ENCODE results near the gene KLHL30. TPM values are rescaled to one million over a fixed set of nuclear protein-coding genes. Genes with fewer than 3 reads are reported as not detected.

KLHL30 gene
- total and polyA plus RNA-seq, 12 donors = 0.10 to 4.3 (median 0.16) TPM; not detected in 4

- no peaks in the 10 kb centered on the region for H3K36me3 ChIP-seq (replicated peaks in 1 of 2)
- H3K4me3 ChIP-seq = no peak overlapping the region
- DNase-seq = peak in 1 of 7 donors; percentile 5
- H3K9me3 ChIP-seq (replicated peaks in 1 of 3) = no peaks in the 10 kb centered on the region
- 85 to 98% (median 90%) methylated on average over 9 to 21 of the region's 21 CpGs for WGBS, 4 donors
- no peak overlapping the region for H3K27ac ChIP-seq
- peaks cover 16% of the 10 kb centered on the region for H3K27me3 ChIP-seq
- TF ChIP-seq POLR2A (IDR thresholded peaks at IDR 0.05) (no peak), CTCF (IDR thresholded peaks at IDR 0.05) (no peak)
- H3K4me1 ChIP-seq (replicated peaks in 1 of 2) = peaks cover 0 to 4% of the 10 kb centered on the region in 2 donors
- intact Hi-C loops (cut with DNase I) = no loop called here
Observed at GRCh38 chr2:238161291-238162051, 23.0 kb downstream of the KLHL30 start.

GRCh38 chr2:238162251-238162845 lies 23.9 kb downstream of the KLHL30 start:
- Histone ChIP-seq H3K4me1 (replicated peaks in 1 of 2) (peaks cover 0 to 4% of the 10 kb centered on the region in 2 donors), H3K9me3 (replicated peaks in 1 of 3) (no peaks in the 10 kb centered on the region), H3K27me3 (peaks cover 16% of the 10 kb centered on the region), H3K36me3 (replicated peaks in 1 of 2) (no peaks in the 10 kb centered on the region), H3K4me3 (no peak overlapping the region), H3K27ac (no peak overlapping the region)
- WGBS, 4 donors = 79 to 100% (median 82%) methylated on average over 2 to 14 of the region's 14 CpGs
- intact Hi-C loops (cut with DNase I) = no loop called here
- no peak for TF ChIP-seq POLR2A (IDR thresholded peaks at IDR 0.05)
- no peak for TF ChIP-seq CTCF (IDR thresholded peaks at IDR 0.05)
- DNase-seq = peak in 1 of 7 donors; percentile 2

DNA sequence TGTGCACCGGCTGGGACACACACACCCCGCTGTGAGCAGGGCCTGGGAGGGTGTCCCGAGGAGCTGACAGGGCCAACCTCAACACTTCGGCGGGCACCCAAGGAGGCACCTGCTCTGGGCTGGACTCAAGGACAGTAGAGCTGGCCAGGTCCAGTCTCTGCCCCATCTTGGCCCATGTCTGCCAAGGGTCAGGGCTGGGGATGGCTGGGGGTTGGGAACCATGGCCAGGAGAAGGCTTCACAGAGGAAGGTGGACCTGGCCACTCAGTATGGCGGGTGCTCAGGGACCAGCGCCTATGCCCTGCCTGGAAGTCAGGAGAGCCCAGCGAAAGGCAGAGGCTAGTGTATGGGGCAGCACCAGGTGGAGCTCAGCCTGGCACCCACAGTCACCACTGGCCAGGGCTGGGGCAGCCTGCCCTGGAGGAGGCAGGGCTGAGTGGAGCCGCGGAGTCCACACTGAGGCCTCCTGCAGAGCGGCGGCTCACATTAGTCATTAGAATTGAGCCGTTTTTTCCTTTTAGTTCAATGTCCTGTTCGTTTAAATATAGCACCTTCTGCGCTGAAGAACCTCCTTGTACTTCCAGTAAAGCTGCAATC lies 24.5 kb downstream of the KLHL30 start:
- Histone ChIP-seq H3K4me3 (no peak overlapping the region), H3K27me3 (peaks cover 16% of the 10 kb centered on the region), H3K27ac (no peak overlapping the region), H3K36me3 (replicated peaks in 1 of 2) (no peaks in the 10 kb centered on the region), H3K4me1 (replicated peaks in 1 of 2) (peaks cover 0 to 4% of the 10 kb centered on the region in 2 donors), H3K9me3 (replicated peaks in 1 of 3) (no peaks in the 10 kb centered on the region)
- intact Hi-C loops (cut with DNase I) = no loop called here
- TF ChIP-seq POLR2A (IDR thresholded peaks at IDR 0.05) (no peak), CTCF (IDR thresholded peaks at IDR 0.05) (no peak)
- WGBS, 4 donors = 37 to 68% (median 65%) methylated on average over 9 to 15 of the region's 15 CpGs
- DNase-seq = peak in 1 of 7 donors; percentile 5

GRCh38 chr2:238163481-238164198 lies 25.2 kb downstream of the KLHL30 start:
- Histone ChIP-seq H3K27me3 (peaks cover 16% of the 10 kb centered on the region), H3K27ac (no peak overlapping the region), H3K4me3 (no peak overlapping the region), H3K36me3 (replicated peaks in 1 of 2) (peaks cover 0 to 4% of the 10 kb centered on the region in 2 donors), H3K4me1 (replicated peaks in 1 of 2) (peaks cover 0 to 4% of the 10 kb centered on the region in 2 donors), H3K9me3 (replicated peaks in 1 of 3) (no peaks in the 10 kb centered on the region)
- intact Hi-C loops (cut with DNase I) = no loop called here
- DNase-seq = peak in 1 of 7 donors; percentile 7
- TF ChIP-seq POLR2A (IDR thresholded peaks at IDR 0.05) = no peak
- no peak for TF ChIP-seq CTCF (IDR thresholded peaks at IDR 0.05)
- WGBS, 4 donors = 4 to 12% (median 7%) methylated on average over 4 to 95 of the region's 95 CpGs

Measured in adrenal gland (tissue), 12 donors.